GM19372 (cell line): ENCODE results near the gene XBP1.
"Not testable (repeated sequence)": the region's sequence is repeated elsewhere in the genome, so short reads cannot be mapped to it uniquely, and the experiment has no call there.

Experiments used
- ATAC-seq: cut with Tn5 transposase; IDR thresholded peaks from one replicate; pipeline ENCODE4 v1.9.1; 2021; ENCODE audit warnings: mild to moderate bottlenecking, low read depth, moderate library complexity; ENCODE audit not compliant: unreplicated experiment

XBP1 gene

GRCh38 chr22:28759861-28760560 is 40.4 kb downstream of the XBP1 start:
- no peak for ATAC-seq

GRCh38 chr22:28754512-28754911 is 45.9 kb downstream of the XBP1 start:
- ATAC-seq = not testable (repeated sequence)

GRCh38 chr22:28750471-28750881 is 49.9 kb downstream of the XBP1 start:
- no peak for ATAC-seq
